Motor neuron (in vitro differentiated cells): ENCODE results near the gene ATF4. TPM values are rescaled to one million over a fixed set of nuclear protein-coding genes. Genes with fewer than 3 reads are reported as not detected.
A peak's percentile ranks its signal among the peaks of the same experiment; 100 is the strongest.
"Not testable (repeated sequence)": the region's sequence is repeated elsewhere in the genome, so short reads cannot be mapped to it uniquely, and the experiment has no call there.

Source experiments
- ATAC-seq, 8 experiments: fragments of 200-7000 bp; cut with Tn5 transposase; replicated peaks in 6 of 8; 2 replicates each; pipeline ENCODE4 v1.8.0; 2021; ENCODE audit warnings: mild to moderate bottlenecking in 8 of 8, moderate library complexity in 8 of 8
- H3K27ac ChIP-seq, 2 donors: fragments of 250-450 bp; sonication (Bioruptor Pico); 2 replicates each; pipeline ENCODE4 v1.9.0; 2021; ENCODE audit warnings: antibody characterized with exemption in 2 of 2, mild to moderate bottlenecking in 2 of 2, moderate library complexity in 1 of 2
- H3K4me1 ChIP-seq, 2 donors: fragments of 250-450 bp; sonication (Bioruptor Pico); replicated peaks in 1 of 2; 2 replicates each; pipeline ENCODE4 v1.6.1; 2021; ENCODE audit warnings: antibody characterized with exemption in 2 of 2, mild to moderate bottlenecking in 2 of 2, moderate library complexity in 1 of 2
- H3K4me3 ChIP-seq, 5 donors: fragments of 250-450 bp; sonication (Bioruptor Pico); 2 replicates each; pipeline ENCODE4 v1.9.0; 2021; ENCODE audit warnings: antibody characterized with exemption in 5 of 5, mild to moderate bottlenecking in 5 of 5, moderate library complexity in 4 of 5
- WGBS, 10 experiments: fragments of 450-650 bp; shearing (Covaris generic); methylation state at CpG; one replicate each; pipeline ENCODE4 v1.0.0; 2022; 5-methylcytosine and 5-hydroxymethylcytosine counted together
- in situ Hi-C, 9 experiments: fragments of 400-800 bp; cut with MboI; loops; one replicate each; pipeline ENCODE4 v1.15.0; 2021; ENCODE audit warnings: low sequenced_read_pairs in 9 of 9, low pct_unique_long_range_greater_than_20kb in 2 of 9; ENCODE audit not compliant: unreplicated experiment in 9 of 9
- total RNA-seq, 8 experiments: library from RNA; unstranded; fragments of 300-600 nt; gene quantifications; 2 replicates each; pipeline versions ENCODE4 v1.2.3 to v1.2.4, GENCODE V29; 2022

Gene ATF4
- total RNA-seq, 8 experiments from 2014 or later = 351 to 694 (median 479) TPM

- peak within 1 kb of the TSS; percentile 77 to 91 for H3K27ac ChIP-seq
- H3K4me3 ChIP-seq = peak within 1 kb of the TSS; percentile 70 to 85 (median 78)
- WGBS, 10 experiments = 0 to 2% methylated on average over 4 to 11 of the region's 58 CpGs; no CpG with 5 or more reads in 8 of the 10 experiments
- peaks cover 15 to 22% of the 10 kb centered on the region in 2 donors for H3K4me1 ChIP-seq
- in situ Hi-C loops = loop anchor here in 7 of 9 experiments (25.0 kb wide), 4 partner anchors 90 to 340 kb away; partner anchors contain the start of genes CBX7 (in 6 of the 7), SYNGR1 (in 2 of the 7) and TAB1 (in 1 of the 7)
- peak; percentile 90 to 98 (median 97) for ATAC-seq
Measured at GRCh38 chr22:39502109-39502788, 18.1 kb upstream of the ATF4 start, which contains the start of gene MIEF1. MIEF1 (plus strand) TSS chr22:39502290; CDS start chr22:39511295, 9,005 bp downstream.

- 0 to 13% (median 1%) methylated on average over 2 to 15 of the region's 18 CpGs; no CpG with 5 or more reads in 2 of the 10 experiments for whole genome bisulfite sequencing, 10 experiments
- in situ Hi-C loops = loop anchor here in 7 of 9 experiments (25.0 kb wide), 4 partner anchors 91 to 341 kb away; partner anchors contain the start of genes CBX7 (in 6 of the 7), SYNGR1 (in 2 of the 7) and TAB1 (in 1 of the 7)
- Histone ChIP-seq H3K27ac (peak overlapping the region; percentile 77 to 91), H3K4me3 (peak overlapping the region; percentile 70 to 85 (median 78)), H3K4me1 (peaks cover 15 to 22% of the 10 kb centered on the region in 2 donors)
- no peak for ATAC-seq
Measured at GRCh38 chr22:39502789-39503409, 17.5 kb upstream of the ATF4 start.

- no peak overlapping the region for H3K27ac ChIP-seq
- no peak for ATAC-seq
- in situ Hi-C loops = loop anchor here in 7 of 9 experiments (25.0 kb wide), 4 partner anchors 91 to 341 kb away; partner anchors contain the start of genes CBX7 (in 6 of the 7), SYNGR1 (in 2 of the 7) and TAB1 (in 1 of the 7)
- peaks cover 15 to 17% of the 10 kb centered on the region in 2 donors for H3K4me1 ChIP-seq
- WGBS, 10 experiments = 36 to 91% (median 73%) methylated on average over 2 to 6 of the region's 6 CpGs; no CpG with 5 or more reads in 2 of the 10 experiments
- peak overlapping the region in 2 of 5 donors; percentile 81 to 85 for H3K4me3 ChIP-seq
Measured at GRCh38 chr22:39503630-39504029, 16.7 kb upstream of the ATF4 start.

- Histone ChIP-seq H3K4me3 (no peak overlapping the region), H3K4me1 (peaks cover 14 to 15% of the 10 kb centered on the region in 2 donors), H3K27ac (no peak overlapping the region)
- ATAC-seq = no peak
- 80 to 100% (median 97%) methylated on average over 1 to 12 of the region's 16 CpGs; no CpG with 5 or more reads in 3 of the 10 experiments for WGBS, 10 experiments
- in situ Hi-C loops = loop anchor here in 7 of 9 experiments (25.0 kb wide), 4 partner anchors 92 to 342 kb away; partner anchors contain the start of genes CBX7 (in 6 of the 7), SYNGR1 (in 2 of the 7) and TAB1 (in 1 of the 7)
Measured at GRCh38 chr22:39504071-39504470, 16.3 kb upstream of the ATF4 start.

- not testable (repeated sequence) for H3K4me1 ChIP-seq, H3K4me3 ChIP-seq, ATAC-seq, H3K27ac ChIP-seq
- 67 to 100% (median 88%) methylated on average over 2 to 5 of the region's 10 CpGs; no CpG with 5 or more reads in 3 of the 10 experiments for WGBS, 10 experiments
- in situ Hi-C loops = loop anchor here in 7 of 9 experiments (25.0 kb wide), 4 partner anchors 95 to 345 kb away; partner anchors contain the start of genes CBX7 (in 6 of the 7), SYNGR1 (in 2 of the 7) and TAB1 (in 1 of the 7)
Measured at GRCh38 chr22:39507021-39507420, 13.3 kb upstream of the ATF4 start.

GRCh38 chr22:39508393-39508792 lies 12.0 kb upstream of the ATF4 start:
- no peak overlapping the region for H3K27ac ChIP-seq
- no peak for ATAC-seq
- 76 to 100% (median 92%) methylated on average over 2 to 4 of the region's 4 CpGs; no CpG with 5 or more reads in 2 of the 10 experiments for WGBS, 10 experiments
- H3K4me1 ChIP-seq = peaks cover 4% of the 10 kb centered on the region in 2 donors
- in situ Hi-C loops = loop anchor here in 7 of 9 experiments (25.0 kb wide), 4 partner anchors 96 to 346 kb away; partner anchors contain the start of genes CBX7 (in 6 of the 7), SYNGR1 (in 2 of the 7) and TAB1 (in 1 of the 7)
- no peak overlapping the region for H3K4me3 ChIP-seq

- no peak overlapping the region for H3K27ac ChIP-seq
- 40 to 100% (median 98%) methylated on average over 1 to 4 of the region's 4 CpGs; no CpG with 5 or more reads in 5 of the 10 experiments for WGBS, 10 experiments
- no peaks in the 10 kb centered on the region for H3K4me1 ChIP-seq
- in situ Hi-C loops = loop anchor here in 7 of 9 experiments (25.0 kb wide), 4 partner anchors 98 to 348 kb away; partner anchors contain the start of genes CBX7 (in 6 of the 7), SYNGR1 (in 2 of the 7) and TAB1 (in 1 of the 7)
- no peak overlapping the region for H3K4me3 ChIP-seq
- ATAC-seq = no peak
Measured at GRCh38 chr22:39510529-39511149, 9.7 kb upstream of the ATF4 start.

- H3K4me1 ChIP-seq = no peaks in the 10 kb centered on the region
Measured at GRCh38 chr22:39511226-39511625, 9.1 kb upstream of the ATF4 start.

GRCh38 chr22:39512026-39512425 lies 8.3 kb upstream of the ATF4 start:
- no peak overlapping the region for H3K27ac ChIP-seq
- in situ Hi-C loops = loop anchor here in 7 of 9 experiments (25.0 kb wide), 4 partner anchors 100 to 350 kb away; partner anchors contain the start of genes CBX7 (in 6 of the 7), SYNGR1 (in 2 of the 7) and TAB1 (in 1 of the 7)
- no peak overlapping the region for H3K4me3 ChIP-seq
- 90% methylated on average over 2 of the region's 10 CpGs; no CpG with 5 or more reads in 9 of the 10 experiments for WGBS, 10 experiments
- H3K4me1 ChIP-seq = no peaks in the 10 kb centered on the region
- ATAC-seq = no peak

More at GRCh38 chr22:39511226-39511625, 9.1 kb upstream of the ATF4 start:
- in situ Hi-C loops = loop anchor here in 7 of 9 experiments (25.0 kb wide), 4 partner anchors 99 to 349 kb away; partner anchors contain the start of genes CBX7 (in 6 of the 7), SYNGR1 (in 2 of the 7) and TAB1 (in 1 of the 7)
- WGBS, 10 experiments = 91 to 100% (median 100%) methylated on average over 1 to 11 of the region's 13 CpGs
- no peak overlapping the region for H3K27ac ChIP-seq
- ATAC-seq = no peak
- H3K4me3 ChIP-seq = no peak overlapping the region

- 80 to 96% (median 93%) methylated on average over 1 to 5 of the region's 18 CpGs; no CpG with 5 or more reads in 7 of the 10 experiments for WGBS, 10 experiments
- in situ Hi-C loops = loop anchor here in 7 of 9 experiments (25.0 kb wide), 4 partner anchors 101 to 351 kb away; partner anchors contain the start of genes CBX7 (in 6 of the 7), SYNGR1 (in 2 of the 7) and TAB1 (in 1 of the 7)
- Histone ChIP-seq H3K4me1 (peaks cover 4 to 6% of the 10 kb centered on the region in 2 donors), H3K4me3 (no peak overlapping the region), H3K27ac (no peak overlapping the region)
- peak in 3 of 8 experiments; percentile 8 to 26 (median 15) for ATAC-seq
Measured at GRCh38 chr22:39513791-39514190, 6.6 kb upstream of the ATF4 start.

GRCh38 chr22:39514373-39514973 lies 5.9 kb upstream of the ATF4 start:
- Histone ChIP-seq H3K27ac (no peak overlapping the region), H3K4me3 (no peak overlapping the region), H3K4me1 (peaks cover 8 to 9% of the 10 kb centered on the region in 2 donors)
- WGBS, 10 experiments = 26 to 82% (median 66%) methylated on average over 2 to 8 of the region's 8 CpGs
- in situ Hi-C loops = loop anchor here in 7 of 9 experiments (25.0 kb wide), 4 partner anchors 102 to 352 kb away; partner anchors contain the start of genes CBX7 (in 6 of the 7), SYNGR1 (in 2 of the 7) and TAB1 (in 1 of the 7)
- ATAC-seq = peak in 5 of 8 experiments; percentile 13 to 50 (median 26)
